ENCODE data around the gene NRG2. TPM values are rescaled to one million over a fixed set of nuclear protein-coding genes. Genes with fewer than 3 reads are reported as not detected.

Gene NRG2
- total and polyA plus RNA-seq, 2 of the 8 experiments (the other 6 are each of a cell fraction or from before 2014, with no cell fraction given): 0.27 to 0.54 TPM

DNA sequence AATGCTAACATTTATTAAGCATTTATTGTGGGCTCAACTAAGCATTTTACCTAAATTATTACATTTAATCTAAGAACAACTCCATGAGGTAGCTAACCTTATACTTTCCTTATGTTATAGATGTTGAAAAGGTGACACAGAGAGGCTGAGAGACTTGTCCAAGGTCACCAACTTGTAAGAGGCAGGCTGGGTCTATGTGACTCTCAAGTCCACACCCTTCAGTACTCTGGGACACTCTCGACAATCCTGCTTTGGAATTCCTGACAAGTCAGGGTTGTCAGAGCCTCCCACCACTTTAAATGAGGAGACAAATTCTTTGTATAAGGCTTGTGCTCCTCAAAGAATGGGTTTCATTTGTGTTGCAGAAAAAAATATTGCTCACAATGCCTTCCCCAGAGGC lies 67.2 kb downstream of the NRG2 start:
- H3K4me1 ChIP-seq (replicated peaks in 1 of 4; ENCODE audit: control insufficient read depth in 3 of 4, insufficient read depth in 4 of 4, low read length in 3 of 4): no peaks in the 10 kb centered on the region
- H3K9me3 ChIP-seq (ENCODE audit: insufficient read depth in 2 of 2, low read depth in 1 of 2, low read length in 1 of 2): no peaks in the 10 kb centered on the region
- H3K36me3 ChIP-seq (ENCODE audit: control insufficient read depth in 2 of 4, insufficient read depth in 4 of 4, low read length in 3 of 4): no peaks in the 10 kb centered on the region
- no peak overlapping the region for H4K91ac ChIP-seq (replicated peaks; ENCODE audit: insufficient read length, low read length)
- no peak overlapping the region for H2AK5ac ChIP-seq (ENCODE audit: low read depth, low read length)
- H3K14ac ChIP-seq (ENCODE audit: insufficient read length): no peak overlapping the region
- no peaks in the 10 kb centered on the region for H3K79me2 ChIP-seq (ENCODE audit: control insufficient read depth in 1 of 2, insufficient read depth in 2 of 2, low read length in 2 of 2)
- H3K4me3 ChIP-seq (ENCODE audit: extremely low read depth in 1 of 4, insufficient read depth in 2 of 4, low read depth in 3 of 4, low read length in 4 of 4): no peak overlapping the region
- FAIRE-seq (no peak), DNase-seq (ENCODE audit: low read depth in 1 of 2, low spot score in 2 of 2) (no peak)
- no peak overlapping the region for H3K56ac ChIP-seq (replicated peaks; ENCODE audit: insufficient read length, low read depth, low read length)
- no peak overlapping the region for H4K8ac ChIP-seq (ENCODE audit: extremely low read depth, insufficient read depth, low read length)
- H2BK5ac ChIP-seq (ENCODE audit: low read depth, low read length): no peak overlapping the region
- H3K4ac ChIP-seq (replicated peaks; ENCODE audit: insufficient read length, low read depth, low read length): no peak overlapping the region
- H3K9ac ChIP-seq (replicated peaks in 1 of 4; ENCODE audit: extremely low read depth in 1 of 4, low read depth in 3 of 4, low read length in 3 of 4): no peak overlapping the region
- no peaks in the 10 kb centered on the region for H3K27me3 ChIP-seq (replicated peaks in 1 of 4; ENCODE audit: control insufficient read depth in 3 of 4, extremely low read depth in 1 of 4, insufficient read depth in 3 of 4, low read length in 3 of 4)
- H4K5ac ChIP-seq (ENCODE audit: insufficient read length, low read depth, low read length): no peak overlapping the region
- H3K23ac ChIP-seq (ENCODE audit: insufficient read length): no peak overlapping the region
- 84% methylated on average over 1 of the region's 1 CpG; no CpG with 5 or more reads in 1 of the 2 experiments for WGBS, 2 experiments (ENCODE audit: extremely low coverage in 1 of 2, insufficient coverage in 1 of 2, insufficient read length in 1 of 2, insufficient replicate concordance in 2 of 2, low coverage in 1 of 2, low lambda C conversion rate in 2 of 2, missing lambda C conversion rate in 1 of 2)
- no peak overlapping the region for H2BK12ac ChIP-seq (ENCODE audit: low read depth, low read length)
- no peaks in the 10 kb centered on the region for H3K79me1 ChIP-seq (ENCODE audit: low read depth, low read length)
- H2BK15ac ChIP-seq (ENCODE audit: low read length): no peak overlapping the region
- ChIA-PET CTCF (ENCODE audit: partially characterized antibody) (interaction anchor here (1.0 to 14.0 kb wide), 3 partner anchors 6 to 1914 kb away, joined by 5 to 276 read pairs (median 107); no protein-coding TSS in a partner anchor), POLR2A (ENCODE audit: partially characterized antibody) (no interaction called here)
- no peak overlapping the region for H3K27ac ChIP-seq (ENCODE audit: low read depth, low read length)
- no peak overlapping the region for H3K4me2 ChIP-seq (ENCODE audit: insufficient read depth in 1 of 2, low read depth in 2 of 2, low read length in 2 of 2)
- H3K18ac ChIP-seq (ENCODE audit: extremely low read depth, low read length): no peak overlapping the region
- H2BK120ac ChIP-seq (replicated peaks; ENCODE audit: low read depth, low read length): no peak overlapping the region
- no peak for TF ChIP-seq TCF12 (IDR thresholded peaks at IDR 0.05; ENCODE audit: low read depth, low read length)
- TF ChIP-seq POLR2AphosphoS5 (IDR thresholded peaks at IDR 0.05; ENCODE audit: low read depth, low read length): no peak
- TF ChIP-seq CBX8 (IDR thresholded peaks at IDR 0.05; ENCODE audit: borderline replicate concordance, low read depth, low read length): no peak
- TF ChIP-seq CHD1 (IDR thresholded peaks at IDR 0.05; ENCODE audit: low read depth, low read length): no peak
- no peak for TF ChIP-seq KDM4A (IDR thresholded peaks at IDR 0.05; ENCODE audit: low read depth, low read length, severe bottlenecking)
- TF ChIP-seq EZH2 (IDR thresholded peaks at IDR 0.05; ENCODE audit: low read depth, low read length, severe bottlenecking): no peak
- TF ChIP-seq CHD2 (IDR thresholded peaks at IDR 0.05; ENCODE audit: low read length): no peak
- TF ChIP-seq CREB1 (IDR thresholded peaks at IDR 0.05): no peak
- TF ChIP-seq NRF1 (IDR thresholded peaks at IDR 0.05; ENCODE audit: low read depth, low read length): no peak
- peaks cover 0 to 2% of the 10 kb centered on the region in 2 experiments for H4K20me1 ChIP-seq (replicated peaks in 1 of 2; ENCODE audit: control insufficient read depth in 1 of 2, insufficient read depth in 2 of 2, low read length in 2 of 2)
- no peaks in the 10 kb centered on the region for H3K23me2 ChIP-seq (ENCODE audit: low read depth, low read length)
- no peak overlapping the region for H2BK20ac ChIP-seq (ENCODE audit: low read length)
- H2AFZ ChIP-seq (ENCODE audit: low read length): no peak overlapping the region

Data from H1 (cell line).